Measurements from ENCODE around the gene USP35.

USP35 gene

GRCh38 chr11:78210000-78210608 lies 21.4 kb downstream of the USP35 start:
- TF ChIP-seq, protein P1, sequence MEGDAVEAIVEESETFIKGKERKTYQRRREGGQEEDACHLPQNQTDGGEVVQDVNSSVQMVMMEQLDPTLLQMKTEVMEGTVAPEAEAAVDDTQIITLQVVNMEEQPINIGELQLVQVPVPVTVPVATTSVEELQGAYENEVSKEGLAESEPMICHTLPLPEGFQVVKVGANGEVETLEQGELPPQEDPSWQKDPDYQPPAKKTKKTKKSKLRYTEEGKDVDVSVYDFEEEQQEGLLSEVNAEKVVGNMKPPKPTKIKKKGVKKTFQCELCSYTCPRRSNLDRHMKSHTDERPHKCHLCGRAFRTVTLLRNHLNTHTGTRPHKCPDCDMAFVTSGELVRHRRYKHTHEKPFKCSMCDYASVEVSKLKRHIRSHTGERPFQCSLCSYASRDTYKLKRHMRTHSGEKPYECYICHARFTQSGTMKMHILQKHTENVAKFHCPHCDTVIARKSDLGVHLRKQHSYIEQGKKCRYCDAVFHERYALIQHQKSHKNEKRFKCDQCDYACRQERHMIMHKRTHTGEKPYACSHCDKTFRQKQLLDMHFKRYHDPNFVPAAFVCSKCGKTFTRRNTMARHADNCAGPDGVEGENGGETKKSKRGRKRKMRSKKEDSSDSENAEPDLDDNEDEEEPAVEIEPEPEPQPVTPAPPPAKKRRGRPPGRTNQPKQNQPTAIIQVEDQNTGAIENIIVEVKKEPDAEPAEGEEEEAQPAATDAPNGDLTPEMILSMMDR (IDR thresholded peaks at IDR 0.05), result no peak
- no peaks in the 10 kb centered on the region for H3K4me1 ChIP-seq (ENCODE audit: control insufficient read depth in 1 of 2, insufficient read depth in 1 of 2, low read depth in 1 of 2, low read length in 1 of 2)
- no peaks in the 10 kb centered on the region for H3K9me3 ChIP-seq
- H3K4me3 ChIP-seq (ENCODE audit: low read depth in 1 of 2, low read length in 1 of 2), result no peak overlapping the region
- no peaks in the 10 kb centered on the region for H3K27me3 ChIP-seq
- peaks cover 47% of the 10 kb centered on the region for H3K36me3 ChIP-seq
- H3K27ac ChIP-seq, result no peak overlapping the region

DNA sequence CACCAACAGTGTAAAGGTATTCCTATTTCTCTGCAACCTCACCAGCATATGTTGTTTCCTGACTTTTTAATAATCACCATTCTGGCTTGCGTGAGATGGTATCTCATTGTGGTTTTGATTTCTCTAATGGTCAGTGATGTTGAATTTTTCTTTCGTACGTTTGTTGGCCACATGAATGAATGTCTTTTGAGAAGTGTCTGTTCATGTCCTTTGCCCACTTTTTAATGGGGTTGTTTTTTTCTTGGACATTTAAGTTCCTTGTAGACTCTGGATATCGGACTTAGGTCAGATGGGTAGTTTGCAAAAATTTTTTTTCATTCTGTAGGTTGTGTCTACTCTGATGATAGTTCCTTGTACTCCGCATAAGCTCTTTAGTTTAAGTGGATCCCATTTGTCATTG lies 22.8 kb downstream of the USP35 start:
- no peaks in the 10 kb centered on the region for H3K4me1 ChIP-seq (ENCODE audit: control insufficient read depth in 1 of 2, insufficient read depth in 1 of 2, low read depth in 1 of 2, low read length in 1 of 2)
- no peaks in the 10 kb centered on the region for H3K9me3 ChIP-seq
- peaks cover 55% of the 10 kb centered on the region for H3K36me3 ChIP-seq
- TF ChIP-seq, protein P1 (IDR thresholded peaks at IDR 0.05), result no peak
- no peaks in the 10 kb centered on the region for H3K27me3 ChIP-seq
- no peak overlapping the region for H3K27ac ChIP-seq
- no peak overlapping the region for H3K4me3 ChIP-seq (ENCODE audit: low read depth in 1 of 2, low read length in 1 of 2)

- H3K27me3 ChIP-seq, result no peaks in the 10 kb centered on the region
- no peaks in the 10 kb centered on the region for H3K9me3 ChIP-seq
- H3K4me3 ChIP-seq (ENCODE audit: low read depth in 1 of 2, low read length in 1 of 2), result no peak overlapping the region
- no peaks in the 10 kb centered on the region for H3K4me1 ChIP-seq (ENCODE audit: control insufficient read depth in 1 of 2, insufficient read depth in 1 of 2, low read depth in 1 of 2, low read length in 1 of 2)
- peak overlapping the region; percentile 40 for H3K27ac ChIP-seq
- H3K36me3 ChIP-seq, result peaks cover 67% of the 10 kb centered on the region
- TF ChIP-seq, protein P1 (IDR thresholded peaks at IDR 0.05), result no peak
Measured at GRCh38 chr11:78212586-78213371, 24.1 kb downstream of the USP35 start.

- TF ChIP-seq, protein P1 (IDR thresholded peaks at IDR 0.05), result no peak
- peaks cover 76% of the 10 kb centered on the region for H3K36me3 ChIP-seq
- no peaks in the 10 kb centered on the region for H3K4me1 ChIP-seq (ENCODE audit: control insufficient read depth in 1 of 2, insufficient read depth in 1 of 2, low read depth in 1 of 2, low read length in 1 of 2)
- H3K27me3 ChIP-seq, result no peaks in the 10 kb centered on the region
- H3K9me3 ChIP-seq, result no peaks in the 10 kb centered on the region
- peak overlapping the region; percentile 40 for H3K27ac ChIP-seq
- no peak overlapping the region for H3K4me3 ChIP-seq (ENCODE audit: low read depth in 1 of 2, low read length in 1 of 2)
Measured at GRCh38 chr11:78213526-78214330, 25.0 kb downstream of the USP35 start.

- no peaks in the 10 kb centered on the region for H3K9me3 ChIP-seq
Measured at GRCh38 chr11:78214331-78215194, 25.8 kb downstream of the USP35 start.

More at GRCh38 chr11:78214331-78215194, 25.8 kb downstream of the USP35 start:
- H3K4me3 ChIP-seq (ENCODE audit: low read depth in 1 of 2, low read length in 1 of 2), result no peak overlapping the region
- peak overlapping the region; percentile 23 for H3K27ac ChIP-seq
- TF ChIP-seq, protein P1 (IDR thresholded peaks at IDR 0.05), result no peak
- H3K36me3 ChIP-seq, result peaks cover 76% of the 10 kb centered on the region
- no peaks in the 10 kb centered on the region for H3K4me1 ChIP-seq (ENCODE audit: control insufficient read depth in 1 of 2, insufficient read depth in 1 of 2, low read depth in 1 of 2, low read length in 1 of 2)
- no peaks in the 10 kb centered on the region for H3K27me3 ChIP-seq

Data from neutrophil (primary cell).